Midbrain (tissue), 1 donor: Measurements from ENCODE around the gene ULK3.

Source experiments
- DNase-seq: peaks from one replicate; lab custom pipeline; 2025; lab: John Stamatoyannopoulos, UW

Gene ULK3

GRCh38 chr15:74839526-74840395, 3.2 kb downstream of the ULK3 start:
- no peak for DNase-seq

DNA sequence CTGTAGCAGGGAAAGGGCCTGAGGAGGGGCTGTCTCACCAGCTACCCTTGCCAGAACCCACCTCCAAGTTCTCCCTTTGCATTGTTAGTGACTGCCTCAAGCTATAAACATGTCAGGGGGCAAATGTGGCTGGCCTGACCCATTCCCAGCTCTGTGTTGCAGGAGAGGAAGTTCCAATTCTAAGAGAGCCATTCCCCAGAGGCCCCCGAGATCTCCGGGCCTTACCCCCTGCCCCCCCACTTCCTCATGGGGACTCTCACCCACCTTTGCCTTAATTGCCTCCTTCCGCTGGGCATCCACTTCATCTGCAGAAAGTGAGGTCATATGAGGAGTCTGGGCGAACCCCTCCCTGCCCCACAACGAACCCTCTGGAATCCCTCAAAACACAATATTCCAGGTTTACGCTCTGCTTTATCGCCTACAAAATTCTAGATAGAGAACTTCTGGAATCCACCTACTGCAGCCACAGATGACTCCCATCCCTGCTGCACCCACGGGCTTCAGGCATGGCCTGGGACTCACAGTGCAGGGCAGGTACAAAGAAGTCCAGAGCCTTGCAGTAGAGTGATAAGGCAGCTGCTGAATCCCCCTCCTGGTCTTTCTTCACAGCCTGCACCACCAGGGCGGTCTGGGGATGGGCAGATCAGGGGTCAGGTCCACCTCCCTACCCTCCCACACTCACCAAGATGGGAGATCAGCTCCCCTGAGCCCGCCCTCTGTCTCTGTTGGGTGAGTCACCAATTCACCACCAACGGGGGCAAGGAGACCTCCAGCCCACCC, 4.0 kb downstream of the ULK3 start:
- DNase-seq, result no peak

DNA sequence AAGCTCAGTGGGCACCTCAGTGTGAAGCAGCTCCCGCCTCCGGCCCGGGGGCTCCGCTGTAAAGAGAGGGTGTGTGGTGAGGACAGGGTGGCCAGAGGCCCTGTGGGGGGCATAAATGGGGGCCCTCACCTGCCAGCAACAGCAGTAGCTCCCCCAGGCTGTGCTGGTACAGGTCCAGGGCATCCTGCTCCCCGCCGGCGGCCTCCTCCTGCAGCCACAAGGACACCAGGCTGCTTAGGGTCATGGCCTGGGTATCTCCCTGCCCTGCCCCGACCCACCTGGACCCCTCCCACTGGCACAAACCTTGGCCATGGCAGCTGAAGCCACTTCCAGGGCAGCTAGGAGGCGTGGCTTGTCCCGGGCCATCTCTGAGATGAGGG, 4.8 kb downstream of the ULK3 start:
- no peak for DNase-seq

GRCh38 chr15:74837482-74838136, 5.3 kb downstream of the ULK3 start:
- no peak for DNase-seq

DNA sequence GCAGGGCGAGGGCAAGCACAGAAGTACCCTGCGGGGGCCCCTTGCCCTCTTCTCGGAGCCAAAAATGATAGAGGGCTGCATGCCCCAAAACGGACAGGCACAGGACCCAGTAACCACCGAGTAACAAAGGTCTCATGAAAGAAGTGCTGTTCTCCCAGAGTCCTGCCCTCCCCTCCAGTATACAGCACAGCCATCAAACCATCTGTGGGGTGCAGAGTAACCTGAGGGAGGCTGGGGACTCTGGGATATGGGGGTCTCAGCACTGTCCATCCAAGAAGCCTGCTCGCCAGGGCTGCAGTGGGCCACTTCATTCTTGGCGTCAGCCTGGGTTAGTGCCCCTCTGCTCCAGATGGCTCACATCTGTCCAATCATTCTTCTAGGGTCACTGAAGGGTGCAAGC, 6.1 kb downstream of the ULK3 start:
- no peak for DNase-seq

GRCh38 chr15:74835312-74835823, 7.6 kb downstream of the ULK3 start:
- peak; percentile 28 for DNase-seq

DNA sequence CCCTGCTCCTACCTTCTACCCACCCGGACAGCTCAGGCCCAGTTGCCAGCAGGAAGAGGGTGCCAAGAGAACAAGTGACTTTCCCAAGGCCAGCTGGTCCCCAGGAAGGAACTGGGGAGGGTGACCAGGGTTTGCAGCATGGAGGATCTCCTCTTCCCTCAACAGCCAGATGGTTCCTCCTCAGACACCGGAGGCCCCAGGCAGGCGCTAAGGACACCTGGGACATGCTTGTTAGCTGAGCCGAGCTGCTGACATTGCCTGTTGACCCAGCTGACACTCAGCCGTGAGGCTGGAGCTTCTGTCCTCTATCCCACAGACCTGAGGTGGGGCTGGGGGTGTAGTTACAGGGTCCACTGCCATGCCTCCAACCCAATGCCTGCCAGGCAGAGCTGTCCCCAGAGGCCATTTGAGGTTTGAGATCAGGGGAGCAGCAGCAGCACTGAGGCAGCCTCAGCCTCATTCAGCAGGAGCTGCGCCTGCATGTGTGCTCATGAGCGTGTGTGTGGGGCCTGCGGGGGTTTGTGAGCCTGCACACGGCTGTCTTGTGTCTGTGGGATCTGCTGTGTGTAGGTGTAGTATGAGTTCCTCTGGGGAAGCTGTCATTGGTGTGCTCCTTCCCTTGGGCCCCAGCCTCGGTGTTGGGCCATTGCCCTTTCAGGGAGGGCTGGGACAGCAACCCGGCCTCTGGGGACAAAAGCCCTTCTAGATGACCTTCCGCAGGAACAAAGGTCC, 9.4 kb downstream of the ULK3 start:
- DNase-seq, result no peak

DNA sequence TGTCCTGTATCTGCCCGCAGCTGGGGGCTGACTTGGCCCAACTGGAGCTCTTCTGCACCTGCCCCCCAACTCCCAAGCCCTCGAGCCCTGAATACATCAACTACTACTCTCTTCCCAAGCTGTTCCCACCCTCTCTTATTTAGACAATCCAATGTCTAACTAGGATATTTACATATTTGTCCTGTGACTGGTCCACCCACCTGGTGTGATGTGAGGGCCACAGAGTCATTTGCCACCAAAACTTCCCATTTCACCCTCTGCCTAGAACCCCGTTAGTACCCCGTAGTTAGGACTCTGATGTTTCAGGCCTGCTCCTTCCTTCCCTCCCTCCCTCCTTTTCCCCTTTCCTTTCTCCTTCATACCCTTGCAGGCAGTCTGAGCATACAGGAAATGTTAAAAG, 10.1 kb downstream of the ULK3 start:
- no peak for DNase-seq

GRCh38 chr15:74831813-74832495, 11.0 kb downstream of the ULK3 start:
- DNase-seq, result no peak

DNA sequence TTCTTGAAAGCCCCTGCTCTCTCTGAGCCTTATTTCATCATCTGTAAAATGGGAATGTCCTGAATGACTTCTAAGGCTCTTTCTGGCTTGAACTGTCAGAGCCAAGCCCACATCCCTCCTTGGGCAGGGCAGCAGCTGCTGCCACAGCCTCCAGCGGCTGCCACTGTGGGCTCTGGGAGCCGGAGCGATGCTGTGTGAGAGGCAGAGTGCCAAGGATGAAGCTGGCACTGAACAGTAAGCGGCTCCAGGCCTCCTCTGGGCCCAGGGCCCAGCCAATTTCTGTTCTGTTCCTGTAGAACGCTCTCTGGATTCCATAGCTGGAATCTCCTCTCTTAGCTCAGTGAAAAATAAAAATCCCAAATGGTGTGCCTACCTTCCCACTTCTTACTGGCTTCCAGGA, 12.1 kb downstream of the ULK3 start:
- peak; percentile 62 for DNase-seq

DNA sequence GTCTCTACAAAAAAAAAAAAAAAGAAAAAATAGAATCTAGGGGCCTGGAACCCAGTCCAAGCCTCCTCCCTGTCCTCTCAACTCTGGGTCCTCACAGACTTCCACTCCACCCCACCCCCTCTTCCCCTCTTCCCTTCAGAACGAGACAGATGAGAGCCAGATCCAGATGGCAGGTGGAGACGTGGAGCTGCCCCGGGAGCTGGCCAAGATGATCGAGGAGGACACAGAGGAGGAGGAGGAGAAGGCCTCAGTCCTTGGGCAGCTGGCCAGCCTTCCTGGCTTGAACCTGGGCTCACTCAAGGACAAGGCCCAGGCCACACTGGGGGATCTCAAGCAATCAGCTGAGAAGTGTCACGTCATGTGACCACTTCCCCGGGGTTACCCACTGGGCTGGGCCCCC, 13.0 kb downstream of the ULK3 start:
- no peak for DNase-seq

GRCh38 chr15:74829486-74829885, 13.5 kb downstream of the ULK3 start:
- DNase-seq, result no peak

- DNase-seq, result no peak
Observed at GRCh38 chr15:74828835-74829234, 14.1 kb downstream of the ULK3 start.

- DNase-seq, result no peak
Observed at GRCh38 chr15:74827614-74828013, 15.3 kb downstream of the ULK3 start.

- no peak for DNase-seq
Observed at GRCh38 chr15:74826921-74827320, 16.0 kb downstream of the ULK3 start.

DNA sequence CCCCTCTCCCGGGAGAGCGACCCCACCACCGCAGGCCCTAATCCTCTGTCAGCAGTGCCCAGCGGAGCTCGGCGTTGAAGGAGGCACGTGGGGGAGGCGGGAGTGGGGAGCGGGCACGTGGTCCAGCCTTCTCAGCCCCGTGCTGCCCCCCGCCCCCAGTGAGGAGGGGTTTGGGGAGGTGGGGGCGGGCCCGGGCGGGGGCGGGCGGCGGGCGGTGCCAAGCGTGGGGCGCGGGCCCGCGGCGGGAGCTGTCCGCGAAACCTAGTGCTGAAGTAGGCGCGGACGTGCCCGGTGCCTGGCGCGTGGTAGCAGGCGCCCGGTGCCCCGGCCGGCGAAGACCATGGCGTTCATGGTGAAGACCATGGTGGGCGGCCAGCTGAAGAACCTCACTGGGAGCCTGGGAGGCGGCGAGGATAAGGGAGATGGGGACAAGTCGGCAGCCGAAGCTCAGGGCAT, 16.6 kb downstream of the ULK3 start, which contains the start of gene CPLX3:
Gene CPLX3, plus strand, starts transcription at position 264 of the 456 bp plus-strand sequence. Its CDS starts 77 bp downstream, at position 341.
- peak; percentile 9 for DNase-seq

GRCh38 chr15:74825866-74826265, 17.1 kb downstream of the ULK3 start:
- DNase-seq, result no peak

DNA sequence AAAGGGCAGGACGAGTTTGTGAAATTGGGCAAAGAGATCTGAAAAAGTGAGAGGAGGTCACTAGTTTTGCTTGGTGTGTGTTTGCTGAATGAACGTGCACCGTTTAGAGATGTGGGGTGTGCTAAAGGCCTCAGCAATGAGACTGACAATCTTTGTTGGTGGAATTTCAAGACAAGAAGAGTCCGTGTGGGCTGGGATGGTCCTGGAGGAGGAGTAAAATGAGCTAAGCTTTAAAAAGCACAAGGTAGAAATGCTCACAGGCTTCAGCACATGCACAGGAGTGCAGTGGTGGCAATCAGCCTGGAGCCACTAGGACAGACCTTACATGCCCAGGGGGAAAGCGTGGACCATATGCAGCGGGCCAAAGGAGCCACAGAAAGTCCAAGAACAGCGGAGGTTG, 18.0 kb downstream of the ULK3 start:
- DNase-seq, result no peak

GRCh38 chr15:74823324-74823723, 19.6 kb downstream of the ULK3 start:
- no peak for DNase-seq

DNA sequence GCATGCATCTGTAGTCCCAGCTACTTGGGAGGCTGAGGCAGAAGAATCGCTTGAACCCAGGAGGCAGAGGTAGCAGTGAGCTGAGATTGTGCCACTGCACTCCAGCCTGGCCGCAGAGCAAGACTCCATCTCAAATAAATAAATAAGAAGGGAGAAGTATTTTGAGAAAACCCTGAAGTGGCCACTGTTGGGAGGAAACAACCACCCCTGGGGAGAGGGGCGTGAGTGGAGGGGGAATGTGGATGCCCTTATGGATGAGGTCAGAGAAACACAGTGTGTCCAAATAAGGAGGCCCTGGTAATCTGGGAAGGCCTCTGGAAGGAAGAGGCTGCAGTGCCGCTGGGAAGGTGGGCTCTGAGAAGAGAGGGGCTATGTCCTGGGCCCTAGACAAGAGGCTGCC, 20.7 kb downstream of the ULK3 start:
- no peak for DNase-seq

DNA sequence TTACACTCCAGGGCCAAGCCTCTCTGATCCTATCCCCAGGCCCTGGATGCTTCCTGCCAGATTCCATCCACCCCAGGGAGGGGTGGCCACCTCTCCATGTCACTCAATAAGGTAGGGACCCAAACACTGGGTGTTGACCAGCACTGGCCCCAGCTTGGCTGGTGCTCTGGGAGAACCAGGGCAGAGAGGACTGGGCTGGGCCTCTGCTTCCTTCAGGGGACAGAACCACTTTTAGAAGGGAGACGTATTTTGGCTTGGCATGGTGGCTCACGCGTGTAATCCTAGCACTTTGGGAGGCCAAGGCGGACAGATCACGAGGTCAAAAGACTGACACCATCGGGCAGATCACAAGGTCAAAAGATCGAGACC, 21.2 kb downstream of the ULK3 start:
- no peak for DNase-seq
